GM18868 (cell line): ENCODE results near the gene KCNQ2.

ENCODE experiments used
- ATAC-seq: cut with Tn5 transposase; IDR thresholded peaks from one replicate; pipeline ENCODE4 v1.9.1; 2021; ENCODE audit warnings: mild to moderate bottlenecking, moderate library complexity; ENCODE audit not compliant: unreplicated experiment

KCNQ2 gene

GRCh38 chr20:63420359-63421093 is 51.9 kb downstream of the KCNQ2 start:
- no peak for ATAC-seq

DNA sequence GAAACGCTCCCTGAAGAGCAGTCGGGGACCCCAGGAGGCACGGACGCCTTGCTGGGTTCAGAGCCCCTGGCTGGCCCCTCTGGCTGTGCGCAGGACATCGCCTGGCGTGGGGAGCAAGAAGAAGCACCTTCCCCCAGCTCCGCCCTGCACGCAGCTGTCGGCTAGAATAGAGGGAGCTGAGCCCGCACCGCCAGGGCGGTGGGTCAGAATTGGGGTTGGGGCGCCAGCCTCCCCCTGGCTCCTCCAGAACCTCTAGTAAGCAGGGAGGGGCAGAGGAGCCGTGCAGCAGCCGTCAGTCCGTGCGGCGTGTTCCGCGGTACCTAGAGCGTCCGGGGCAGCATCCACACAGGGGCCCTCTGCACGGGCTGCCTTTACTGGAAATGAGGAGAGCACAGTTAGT is 53.2 kb downstream of the KCNQ2 start:
- no peak for ATAC-seq

GRCh38 chr20:63418617-63419016 is 53.8 kb downstream of the KCNQ2 start:
- ATAC-seq: no peak

DNA sequence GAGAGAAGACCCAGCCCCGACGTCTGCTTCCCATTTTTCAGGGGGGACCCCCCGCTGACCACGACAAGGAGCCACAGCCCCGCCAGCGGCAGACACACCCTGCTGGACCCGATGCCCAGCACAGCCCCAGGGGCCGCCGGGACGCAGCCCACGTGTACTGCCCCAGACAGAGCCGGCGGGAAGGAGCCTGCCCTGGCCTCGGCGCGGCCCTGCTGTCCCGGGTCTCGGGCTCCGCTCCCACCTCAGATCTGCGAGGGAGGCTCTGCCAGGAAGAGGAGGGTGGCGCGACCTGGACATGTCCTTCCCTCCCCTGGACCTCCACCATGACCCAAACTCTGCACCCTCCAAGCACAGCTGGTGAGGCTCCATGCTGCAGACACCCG is 54.7 kb downstream of the KCNQ2 start:
- ATAC-seq: no peak

- no peak for ATAC-seq
Measured at GRCh38 chr20:63417097-63417737, 55.2 kb downstream of the KCNQ2 start.

DNA sequence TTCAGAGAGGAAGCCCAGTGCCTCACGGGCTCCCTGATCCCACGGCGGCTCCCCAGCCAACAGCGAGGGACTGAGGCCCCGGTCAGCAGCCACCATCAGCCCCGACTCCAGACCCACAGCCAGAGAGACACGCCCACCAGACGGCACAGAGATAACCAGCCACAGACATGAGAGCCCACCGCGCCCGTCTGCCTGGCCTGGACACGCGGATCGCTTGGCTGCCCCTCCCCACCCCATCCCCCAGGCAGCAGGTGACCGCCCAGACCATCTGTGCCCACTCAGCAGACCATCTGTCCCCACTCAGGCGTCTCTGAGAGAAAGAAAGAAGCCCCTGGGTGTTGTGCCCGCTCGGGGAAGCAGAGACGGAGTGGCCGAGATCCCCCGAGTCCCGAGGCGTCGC is 55.8 kb downstream of the KCNQ2 start:
- ATAC-seq: no peak

GRCh38 chr20:63415647-63416391 is 56.6 kb downstream of the KCNQ2 start:
- ATAC-seq: no peak

DNA sequence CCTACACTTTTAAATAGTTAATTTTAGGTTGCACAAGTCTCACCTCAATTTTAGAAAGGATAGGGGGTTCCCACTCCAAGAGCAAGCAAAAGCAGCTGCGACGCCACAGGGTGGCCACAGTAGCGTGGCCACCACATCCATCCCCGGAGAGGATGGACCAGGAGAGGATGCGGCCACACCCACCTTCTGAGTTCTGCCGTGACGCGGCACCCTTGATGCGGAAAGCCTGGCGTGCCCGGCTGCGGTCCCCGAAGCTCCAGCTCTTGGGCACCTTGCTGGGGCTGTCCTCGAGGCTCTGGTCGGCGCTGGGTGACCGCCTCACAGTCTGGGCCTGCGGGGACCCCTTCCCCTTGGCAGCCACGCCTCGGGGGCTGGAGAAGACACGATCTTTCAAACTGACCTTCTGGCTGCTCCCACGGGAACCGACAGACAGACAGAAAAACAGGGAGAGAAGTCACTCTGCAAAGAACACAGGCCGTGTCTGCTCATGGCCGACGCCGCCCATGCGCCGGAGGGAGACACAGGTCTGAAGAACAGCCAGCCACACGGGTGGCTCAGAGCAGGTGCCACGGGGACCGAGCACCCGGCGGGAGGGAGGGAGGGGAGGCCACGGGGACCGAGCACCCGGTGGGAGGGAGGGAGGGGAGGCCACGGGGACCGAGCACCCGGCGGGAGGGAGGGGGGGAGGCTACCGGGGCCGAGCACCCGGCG is 57.6 kb downstream of the KCNQ2 start:
- ATAC-seq: no peak

DNA sequence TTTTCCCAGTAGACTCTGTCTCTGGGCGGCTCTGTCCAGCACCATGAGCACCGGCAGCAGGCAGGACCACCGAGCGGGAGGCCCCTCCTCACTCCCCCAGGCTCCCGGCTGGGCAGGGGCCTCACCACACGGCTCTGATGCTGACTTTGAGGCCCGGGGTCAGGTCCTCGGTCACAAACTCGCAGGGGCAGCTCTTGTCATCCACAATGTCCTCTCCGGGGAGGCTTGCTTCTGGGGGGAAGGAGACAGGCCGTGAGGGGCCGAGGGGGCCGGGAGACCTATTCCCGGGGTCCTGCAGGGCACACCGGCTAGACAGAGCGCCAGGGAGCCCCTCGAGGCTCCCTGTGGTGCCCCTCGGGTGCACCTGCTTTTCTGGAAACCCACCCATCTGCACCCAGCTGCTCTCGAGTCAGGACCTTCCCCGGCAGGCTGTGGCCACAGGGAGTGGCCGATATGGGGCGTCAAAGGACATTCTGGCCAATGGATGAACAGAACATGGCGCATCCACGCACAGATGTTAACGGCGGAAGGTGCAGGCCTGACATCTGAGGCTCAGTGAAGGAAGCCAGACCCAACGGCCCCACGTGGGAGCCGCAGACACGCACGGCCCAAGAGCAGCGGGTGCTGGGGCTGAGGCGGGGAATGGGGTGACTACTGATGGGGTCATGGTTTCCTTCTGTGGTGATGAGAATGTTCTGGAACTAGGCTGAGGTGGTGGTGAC is 58.3 kb downstream of the KCNQ2 start:
- ATAC-seq: no peak

DNA sequence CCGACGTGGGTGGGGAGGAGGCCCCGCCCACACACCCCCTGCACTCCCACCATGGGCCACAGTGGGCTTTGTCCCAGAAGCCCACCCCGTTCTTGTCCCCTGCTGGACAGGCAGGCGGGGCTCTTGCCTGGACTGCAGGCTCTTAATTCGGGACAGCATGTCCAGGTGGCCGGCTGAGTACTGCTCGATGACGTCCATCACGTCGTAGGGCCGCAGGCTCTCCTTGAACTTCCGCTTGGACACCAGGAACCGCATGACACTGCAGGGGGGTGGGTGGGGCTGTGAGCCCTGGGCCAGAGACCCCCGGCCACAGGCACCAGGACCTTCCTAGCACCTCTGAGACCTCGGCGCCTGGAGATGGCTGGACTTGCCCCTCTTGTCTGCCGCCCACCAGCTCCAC is 59.1 kb downstream of the KCNQ2 start:
- no peak for ATAC-seq

GRCh38 chr20:63412889-63413288 is 59.6 kb downstream of the KCNQ2 start:
- no peak for ATAC-seq

- no peak for ATAC-seq
Measured at GRCh38 chr20:63411898-63412631, 60.4 kb downstream of the KCNQ2 start.

GRCh38 chr20:63411151-63411897 is 61.1 kb downstream of the KCNQ2 start:
- no peak for ATAC-seq

- no peak for ATAC-seq
Measured at GRCh38 chr20:63409834-63410435, 62.5 kb downstream of the KCNQ2 start.

- ATAC-seq: no peak
Measured at GRCh38 chr20:63409066-63409833, 63.2 kb downstream of the KCNQ2 start.

DNA sequence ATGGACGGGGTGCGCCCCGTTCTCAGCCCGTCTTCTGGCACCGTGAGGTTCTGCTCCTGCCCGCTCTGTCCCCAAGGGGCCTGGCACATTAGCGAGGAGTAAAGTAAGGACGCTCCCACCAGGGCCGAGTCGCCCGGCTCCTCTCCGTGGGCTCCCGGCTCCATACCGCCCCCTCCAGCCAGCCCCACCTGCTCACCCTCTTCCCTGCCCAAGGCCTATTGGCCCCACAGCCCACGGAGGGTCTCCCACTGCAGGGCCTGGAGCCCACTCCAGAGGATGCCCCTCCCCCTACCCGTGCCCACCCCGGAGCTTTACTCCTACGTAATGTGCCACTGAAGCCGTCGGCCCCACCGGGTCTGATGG is 63.8 kb downstream of the KCNQ2 start:
- no peak for ATAC-seq

- ATAC-seq: no peak
Measured at GRCh38 chr20:63407928-63408683, 64.3 kb downstream of the KCNQ2 start.
